ENCODE results near the gene CACNA1C. TPM values are rescaled to one million over a fixed set of nuclear protein-coding genes. Genes with fewer than 3 reads are reported as not detected.

Gene CACNA1C
- polyA plus RNA-seq, 1 donor from 2014 or later: 0.06 TPM

DNA sequence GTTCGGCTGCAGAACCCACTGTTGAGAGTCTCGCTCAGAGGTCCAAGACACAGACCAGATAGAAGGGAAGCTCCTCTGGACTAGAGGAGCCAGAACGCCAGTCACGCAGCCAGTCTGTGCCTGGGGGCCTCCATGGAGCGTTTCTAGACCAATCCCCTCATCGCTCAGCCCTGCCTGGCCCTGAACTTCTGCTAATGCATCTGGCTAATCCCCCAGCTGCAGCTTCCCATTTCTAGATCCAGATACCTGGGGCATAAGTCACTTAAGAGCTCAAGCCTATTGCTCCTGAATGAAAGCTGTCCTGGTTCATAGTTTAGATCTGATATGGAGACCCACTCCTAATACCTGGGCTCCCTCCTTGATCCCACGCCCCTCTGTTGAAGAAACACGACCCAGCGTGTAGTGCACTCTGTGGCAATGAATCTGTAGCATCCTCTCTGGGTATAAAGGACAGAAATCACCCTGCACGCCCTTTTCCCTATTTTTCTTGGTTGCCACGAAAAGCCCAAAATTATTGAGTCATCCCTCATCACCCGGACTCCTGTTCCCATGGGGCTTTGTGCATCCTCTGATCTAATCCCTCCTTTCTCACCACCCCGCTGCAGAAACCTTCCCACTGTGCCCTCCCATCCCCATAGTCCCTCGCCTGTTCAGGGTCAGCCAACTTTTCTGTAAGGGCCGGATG, 400.4 kb downstream of the CACNA1C start:
- H3K36me3 Mint-ChIP-seq: no peaks in the 10 kb centered on the region
- no peak overlapping the region for H3K27ac Mint-ChIP-seq
- no peaks in the 10 kb centered on the region for H3K9me3 Mint-ChIP-seq
- peaks cover 0 to 3% (median 3%) of the 10 kb centered on the region in 3 donors for H3K4me1 Mint-ChIP-seq
- H3K4me3 Mint-ChIP-seq: no peak overlapping the region
- no peaks in the 10 kb centered on the region for H3K27me3 Mint-ChIP-seq

DNA sequence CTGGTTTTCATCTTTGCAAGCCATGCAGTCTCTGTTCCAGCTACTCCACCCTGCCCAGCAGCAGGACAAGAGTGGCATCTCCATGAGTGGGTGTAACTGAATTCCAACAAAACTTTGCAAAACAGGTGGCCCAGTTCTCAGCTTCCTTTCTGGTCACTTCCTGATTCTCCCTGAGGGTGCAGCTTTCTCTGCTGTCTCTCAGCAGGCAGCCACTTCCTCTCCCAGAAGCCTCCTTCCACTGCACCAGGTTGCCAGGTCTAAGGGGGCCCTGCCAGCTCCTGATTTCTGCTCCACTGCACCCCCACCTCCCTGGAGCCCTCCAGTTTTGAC, 400.9 kb downstream of the CACNA1C start:
- H3K9me3 Mint-ChIP-seq: no peaks in the 10 kb centered on the region
- H3K4me3 Mint-ChIP-seq: no peak overlapping the region
- no peaks in the 10 kb centered on the region for H3K36me3 Mint-ChIP-seq
- H3K4me1 Mint-ChIP-seq: peaks cover 0 to 3% (median 3%) of the 10 kb centered on the region in 3 donors
- H3K27ac Mint-ChIP-seq: no peak overlapping the region
- H3K27me3 Mint-ChIP-seq: no peaks in the 10 kb centered on the region

DNA sequence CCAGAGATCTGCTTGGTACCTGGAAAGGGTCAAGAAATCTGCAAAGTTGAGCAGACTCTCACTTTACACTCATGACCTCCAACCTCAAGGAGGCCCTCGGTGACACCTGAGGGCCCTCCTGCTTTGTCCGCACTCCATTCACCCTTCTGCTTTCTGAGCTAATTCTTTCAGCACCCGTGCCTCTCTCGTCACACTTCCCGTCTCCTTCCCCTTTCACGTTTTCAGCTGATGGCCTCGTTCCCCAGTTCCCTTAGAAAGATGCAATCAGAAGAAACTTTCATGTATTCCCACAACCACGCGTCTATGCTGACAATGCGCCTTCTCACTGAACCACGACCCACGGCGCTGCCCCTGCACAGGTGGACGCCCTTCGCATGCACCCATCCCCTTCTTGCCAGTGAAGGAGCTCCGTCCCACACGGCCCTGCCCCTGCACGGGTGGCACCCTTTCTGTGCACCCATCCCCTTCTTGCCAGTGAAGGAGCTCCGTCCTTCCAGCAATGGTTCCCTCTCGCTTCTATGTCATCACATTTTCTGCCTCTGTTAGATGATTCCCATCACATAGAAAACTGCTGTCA, 401.9 kb downstream of the CACNA1C start:
- no peaks in the 10 kb centered on the region for H3K27me3 Mint-ChIP-seq
- no peaks in the 10 kb centered on the region for H3K9me3 Mint-ChIP-seq
- no peak overlapping the region for H3K4me3 Mint-ChIP-seq
- H3K4me1 Mint-ChIP-seq: peaks cover 0 to 3% (median under 1%) of the 10 kb centered on the region in 3 donors
- H3K27ac Mint-ChIP-seq: no peak overlapping the region
- no peaks in the 10 kb centered on the region for H3K36me3 Mint-ChIP-seq

DNA sequence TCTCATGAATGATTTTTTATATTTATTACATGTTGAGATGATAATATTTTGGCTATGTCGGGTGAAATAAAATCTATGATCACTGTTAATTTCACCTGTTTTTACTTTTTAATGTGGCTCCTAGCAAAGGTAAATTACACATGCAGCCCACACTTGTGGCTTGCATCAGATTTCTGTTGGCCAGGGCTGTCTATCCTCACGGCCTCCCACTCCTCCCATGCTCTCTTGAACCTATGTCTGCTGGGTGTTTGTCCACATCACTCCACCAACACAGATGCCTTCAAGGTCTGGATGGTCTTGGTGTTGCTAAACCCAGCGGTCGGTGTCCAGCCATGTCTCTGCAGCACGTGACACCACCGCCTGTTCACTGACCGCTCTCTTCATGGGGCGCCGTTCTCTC, 402.6 kb downstream of the CACNA1C start:
- Mint-ChIP-seq H3K27ac (no peak overlapping the region), H3K27me3 (no peaks in the 10 kb centered on the region), H3K4me3 (no peak overlapping the region), H3K9me3 (no peaks in the 10 kb centered on the region), H3K4me1 (peaks cover 0 to 3% (median 0%) of the 10 kb centered on the region in 3 donors), H3K36me3 (no peaks in the 10 kb centered on the region)

DNA sequence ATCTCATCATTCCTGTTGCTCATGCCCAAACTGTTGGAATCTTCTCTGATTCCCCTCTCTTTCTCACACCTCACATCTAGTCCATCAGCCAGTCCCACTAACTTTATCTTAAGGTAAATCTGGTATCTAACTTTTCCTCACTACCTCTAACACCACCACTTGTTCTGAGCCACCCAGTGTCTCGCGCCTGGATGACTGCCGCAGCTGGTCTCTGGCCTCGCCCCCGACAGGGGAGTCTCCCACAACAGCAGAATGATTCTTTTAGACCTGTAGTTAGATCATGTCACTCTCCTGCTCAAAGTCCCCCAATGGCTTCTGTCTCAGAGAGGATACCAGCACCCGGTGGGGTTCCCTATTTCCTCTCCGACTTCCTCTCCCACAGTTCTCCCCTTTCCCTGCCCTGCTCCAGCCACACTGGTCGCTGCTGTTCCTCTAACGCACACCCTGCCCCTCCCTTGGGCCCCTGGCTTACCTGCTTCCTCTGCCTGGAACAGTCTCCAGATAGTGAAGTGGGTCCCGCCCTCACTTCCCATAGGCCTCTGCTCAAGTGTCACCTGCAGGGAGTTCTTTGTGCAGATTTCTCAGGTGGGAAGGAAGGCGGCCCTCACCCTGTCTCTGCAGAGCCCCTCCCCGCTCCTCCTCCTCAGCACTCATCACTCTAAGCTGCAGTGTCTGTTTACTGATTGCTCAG, 403.5 kb downstream of the CACNA1C start:
- H3K36me3 Mint-ChIP-seq: no peaks in the 10 kb centered on the region
- H3K9me3 Mint-ChIP-seq: no peaks in the 10 kb centered on the region
- no peaks in the 10 kb centered on the region for H3K27me3 Mint-ChIP-seq
- H3K4me1 Mint-ChIP-seq: peaks cover 0 to 3% (median 0%) of the 10 kb centered on the region in 3 donors
- no peak overlapping the region for H3K4me3 Mint-ChIP-seq
- no peak overlapping the region for H3K27ac Mint-ChIP-seq

DNA sequence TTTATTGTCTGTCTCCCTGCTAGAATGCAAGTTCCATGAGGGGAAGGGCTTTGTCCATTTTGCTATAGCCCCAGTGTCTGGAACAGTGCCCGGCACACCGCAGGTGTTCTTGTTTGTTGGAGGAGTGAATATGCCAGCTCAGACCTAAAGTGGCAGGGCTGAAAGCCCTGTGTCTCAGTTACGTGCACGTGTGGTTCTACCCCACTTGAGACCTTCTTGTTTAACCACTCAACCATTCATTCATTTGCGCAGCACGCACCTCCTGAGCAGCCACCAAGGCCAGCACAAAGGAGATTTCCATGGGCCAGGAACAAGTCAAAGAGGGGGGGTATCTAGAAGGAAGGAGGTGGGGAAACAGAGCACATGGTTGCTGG, 404.0 kb downstream of the CACNA1C start:
- no peaks in the 10 kb centered on the region for H3K27me3 Mint-ChIP-seq
- no peak overlapping the region for H3K4me3 Mint-ChIP-seq
- H3K36me3 Mint-ChIP-seq: no peaks in the 10 kb centered on the region
- no peak overlapping the region for H3K27ac Mint-ChIP-seq
- H3K9me3 Mint-ChIP-seq: no peaks in the 10 kb centered on the region
- H3K4me1 Mint-ChIP-seq: peaks cover 0 to 3% (median 0%) of the 10 kb centered on the region in 3 donors

DNA sequence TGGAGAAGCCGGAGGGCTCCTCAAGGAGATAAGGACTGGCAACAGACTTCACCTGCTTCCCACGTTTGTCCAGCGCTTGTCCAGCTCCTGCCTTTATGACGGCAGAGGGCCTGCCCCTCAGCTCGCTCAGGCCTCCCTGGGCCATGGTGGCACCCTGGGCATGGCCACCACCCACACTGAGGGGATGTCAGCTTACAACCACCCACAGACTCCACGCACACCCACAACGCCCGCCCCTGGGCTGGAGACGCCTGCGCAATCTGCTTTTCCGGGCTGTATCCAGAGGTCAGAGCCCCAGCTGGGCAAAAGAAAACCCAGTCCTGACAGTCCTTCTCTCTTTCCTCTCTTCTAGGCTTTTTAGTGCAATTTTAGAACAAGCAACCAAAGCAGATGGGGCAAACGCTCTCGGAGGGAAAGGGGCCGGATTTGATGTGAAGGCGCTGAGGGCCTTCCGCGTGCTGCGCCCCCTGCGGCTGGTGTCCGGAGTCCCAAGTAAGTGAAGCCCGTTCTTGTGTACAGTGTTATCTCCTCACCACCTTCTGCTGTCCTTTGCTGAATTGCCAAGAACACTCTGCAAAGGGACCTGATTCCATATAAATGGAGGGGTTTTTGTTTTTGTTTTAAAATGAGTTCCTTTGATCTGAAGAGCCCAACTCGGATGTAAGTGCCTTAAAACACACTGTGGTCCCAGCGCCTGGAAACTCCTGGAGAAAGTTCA, 404.6 kb downstream of the CACNA1C start:
- H3K9me3 Mint-ChIP-seq: no peaks in the 10 kb centered on the region
- H3K27me3 Mint-ChIP-seq: no peaks in the 10 kb centered on the region
- peaks cover 0 to 3% (median 0%) of the 10 kb centered on the region in 3 donors for H3K4me1 Mint-ChIP-seq
- no peaks in the 10 kb centered on the region for H3K36me3 Mint-ChIP-seq
- H3K4me3 Mint-ChIP-seq: no peak overlapping the region
- H3K27ac Mint-ChIP-seq: no peak overlapping the region

DNA sequence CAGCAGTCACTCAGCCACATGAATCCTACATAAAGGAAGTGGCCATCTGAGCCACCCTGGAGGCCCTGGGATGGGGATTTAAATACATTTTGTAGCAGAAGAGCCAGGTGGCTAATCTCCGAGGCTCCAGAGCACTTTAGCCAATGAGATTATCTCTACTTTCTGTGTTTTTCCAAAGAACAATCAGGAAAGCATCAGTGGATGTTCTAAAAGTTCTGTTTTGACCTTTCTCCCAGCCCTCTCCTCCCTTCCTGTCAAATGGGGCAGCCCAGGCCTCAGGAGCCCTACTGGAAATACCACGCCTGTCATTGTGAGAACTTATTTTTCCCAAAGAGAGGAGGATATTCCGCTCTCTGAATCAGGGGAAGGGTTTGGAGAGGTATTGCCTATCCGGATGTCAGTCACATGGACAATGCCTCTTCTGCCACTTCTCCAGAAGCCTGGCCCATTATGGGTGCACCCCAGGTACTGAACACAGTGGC, 405.2 kb downstream of the CACNA1C start:
- Mint-ChIP-seq H3K4me1 (peaks cover 0 to 3% (median 0%) of the 10 kb centered on the region in 3 donors), H3K4me3 (no peak overlapping the region), H3K27me3 (no peaks in the 10 kb centered on the region), H3K27ac (no peak overlapping the region), H3K36me3 (no peaks in the 10 kb centered on the region), H3K9me3 (no peaks in the 10 kb centered on the region)

DNA sequence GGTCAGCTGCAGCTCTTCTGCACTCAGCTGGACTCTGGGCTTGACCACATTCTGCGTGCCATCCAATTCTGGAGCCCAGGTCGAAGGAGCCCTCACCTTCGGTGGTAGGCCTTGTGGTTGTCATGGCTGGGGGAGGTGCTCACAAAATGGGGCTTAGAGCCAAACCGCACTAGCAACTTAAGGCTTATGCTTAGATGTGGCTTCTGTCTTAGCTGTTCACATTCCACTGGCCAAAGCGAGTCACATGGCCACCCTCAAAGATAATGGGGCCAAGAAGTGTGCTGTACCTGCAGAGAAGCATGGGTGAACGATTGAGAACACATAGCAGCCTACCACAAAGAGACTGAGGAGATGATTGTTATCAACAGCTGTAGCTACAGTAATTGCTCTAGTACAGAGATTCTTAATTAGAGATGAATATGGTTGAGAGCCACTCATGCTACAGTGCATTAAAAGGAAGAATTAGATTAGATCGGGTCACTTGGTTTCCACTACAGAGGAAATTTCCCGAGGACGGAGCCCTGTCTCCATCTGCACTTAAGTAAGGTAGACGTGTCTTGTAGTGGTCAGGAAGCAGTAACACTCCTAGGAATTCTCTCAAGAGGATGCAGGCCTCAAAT, 407.4 kb downstream of the CACNA1C start:
- H3K27me3 Mint-ChIP-seq: no peaks in the 10 kb centered on the region
- H3K4me1 Mint-ChIP-seq: peaks cover 0 to 3% (median 0%) of the 10 kb centered on the region in 3 donors
- no peak overlapping the region for H3K27ac Mint-ChIP-seq
- no peaks in the 10 kb centered on the region for H3K36me3 Mint-ChIP-seq
- H3K9me3 Mint-ChIP-seq: no peaks in the 10 kb centered on the region
- no peak overlapping the region for H3K4me3 Mint-ChIP-seq

DNA sequence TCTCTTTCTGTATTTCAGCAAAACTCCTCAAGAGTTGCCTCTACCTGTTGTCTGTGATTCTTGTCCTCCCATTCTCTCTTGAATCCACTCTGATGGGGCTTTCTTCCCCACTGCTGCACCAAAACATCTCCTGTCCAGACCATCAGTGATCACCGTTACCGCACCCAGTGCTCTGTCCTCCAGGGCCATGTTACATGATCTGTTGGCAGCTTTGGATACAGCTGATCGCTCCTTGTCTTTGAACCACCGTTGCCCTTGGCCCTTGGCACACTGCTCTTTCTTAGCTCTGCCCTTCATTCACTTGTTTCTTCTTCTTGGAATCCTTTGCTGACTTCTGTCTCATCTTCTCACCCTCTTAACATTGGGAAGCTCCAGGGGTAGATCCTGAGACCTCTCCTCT, 408.3 kb downstream of the CACNA1C start:
- H3K27ac Mint-ChIP-seq: no peak overlapping the region
- H3K36me3 Mint-ChIP-seq: no peaks in the 10 kb centered on the region
- H3K27me3 Mint-ChIP-seq: peaks cover 3% of the 10 kb centered on the region
- no peaks in the 10 kb centered on the region for H3K9me3 Mint-ChIP-seq
- H3K4me3 Mint-ChIP-seq: no peak overlapping the region
- H3K4me1 Mint-ChIP-seq: peaks cover 0 to 3% (median 0%) of the 10 kb centered on the region in 3 donors

DNA sequence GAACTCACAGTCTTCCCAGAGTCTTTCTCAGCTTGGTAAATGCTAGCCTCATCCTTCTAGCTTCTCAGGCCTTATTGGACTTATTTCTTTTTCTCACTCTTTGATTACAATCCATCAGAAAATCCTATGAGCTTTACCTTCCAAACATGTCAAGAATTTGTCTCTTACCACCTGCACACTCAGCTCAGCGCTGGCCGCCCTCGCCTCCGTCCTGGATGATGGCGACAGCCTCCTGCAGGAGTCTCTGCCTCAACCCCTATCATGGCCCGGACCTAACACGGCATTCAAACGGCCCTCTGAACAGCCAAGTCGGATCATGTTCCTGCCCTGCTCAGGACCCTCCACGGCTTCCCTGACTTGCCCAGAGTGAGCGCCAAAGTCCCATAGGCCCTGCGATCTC, 408.9 kb downstream of the CACNA1C start:
- no peaks in the 10 kb centered on the region for H3K9me3 Mint-ChIP-seq
- peaks cover 0 to 3% (median 0%) of the 10 kb centered on the region in 3 donors for H3K4me1 Mint-ChIP-seq
- no peak overlapping the region for H3K27ac Mint-ChIP-seq
- H3K27me3 Mint-ChIP-seq: peaks cover 3% of the 10 kb centered on the region
- no peaks in the 10 kb centered on the region for H3K36me3 Mint-ChIP-seq
- H3K4me3 Mint-ChIP-seq: no peak overlapping the region

DNA sequence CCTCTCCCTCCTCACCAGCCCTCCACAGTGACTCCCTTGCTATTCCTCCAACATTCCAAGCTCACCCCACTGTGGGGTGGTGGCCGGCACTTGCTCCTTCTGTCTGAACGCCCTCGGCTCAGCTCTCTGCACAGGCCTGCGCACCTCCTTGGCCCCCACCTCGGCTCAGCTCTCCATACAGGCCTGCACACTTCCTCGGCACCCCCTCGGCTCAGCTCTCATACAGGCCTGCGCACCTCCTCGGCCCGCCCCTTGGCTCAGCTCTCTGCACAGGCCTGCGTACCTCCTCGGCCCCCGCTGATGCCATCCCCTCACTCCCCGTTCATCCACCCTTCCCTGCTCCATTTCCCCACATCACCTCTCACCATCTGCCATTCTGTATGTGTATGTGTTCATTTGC, 409.3 kb downstream of the CACNA1C start:
- peaks cover 7% of the 10 kb centered on the region for H3K27me3 Mint-ChIP-seq
- peaks cover 0 to 3% (median 0%) of the 10 kb centered on the region in 3 donors for H3K4me1 Mint-ChIP-seq
- H3K36me3 Mint-ChIP-seq: no peaks in the 10 kb centered on the region
- H3K27ac Mint-ChIP-seq: no peak overlapping the region
- no peak overlapping the region for H3K4me3 Mint-ChIP-seq
- H3K9me3 Mint-ChIP-seq: no peaks in the 10 kb centered on the region

DNA sequence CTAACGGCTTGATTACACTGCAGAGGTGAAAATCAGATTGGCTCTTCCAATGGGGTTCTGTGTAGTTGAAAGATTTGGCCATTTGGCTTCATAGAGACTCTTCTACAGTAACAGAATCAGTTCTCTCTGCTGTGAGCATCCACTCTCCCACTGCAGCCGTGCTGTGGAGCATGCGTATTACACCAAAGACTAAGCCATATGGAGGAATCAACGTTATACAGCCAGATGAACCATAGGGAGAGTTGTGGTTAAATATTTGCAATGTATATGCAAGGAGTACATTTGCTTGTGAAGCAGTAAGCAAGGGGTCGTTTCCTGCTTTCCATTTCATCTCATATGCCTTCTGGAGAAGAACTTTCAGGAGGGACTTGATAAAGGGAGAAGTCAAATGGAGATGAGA, 410.9 kb downstream of the CACNA1C start:
- Mint-ChIP-seq H3K36me3 (no peaks in the 10 kb centered on the region), H3K4me3 (no peak overlapping the region), H3K4me1 (no peaks in the 10 kb centered on the region), H3K27me3 (peaks cover 8% of the 10 kb centered on the region), H3K27ac (no peak overlapping the region), H3K9me3 (no peaks in the 10 kb centered on the region)

DNA sequence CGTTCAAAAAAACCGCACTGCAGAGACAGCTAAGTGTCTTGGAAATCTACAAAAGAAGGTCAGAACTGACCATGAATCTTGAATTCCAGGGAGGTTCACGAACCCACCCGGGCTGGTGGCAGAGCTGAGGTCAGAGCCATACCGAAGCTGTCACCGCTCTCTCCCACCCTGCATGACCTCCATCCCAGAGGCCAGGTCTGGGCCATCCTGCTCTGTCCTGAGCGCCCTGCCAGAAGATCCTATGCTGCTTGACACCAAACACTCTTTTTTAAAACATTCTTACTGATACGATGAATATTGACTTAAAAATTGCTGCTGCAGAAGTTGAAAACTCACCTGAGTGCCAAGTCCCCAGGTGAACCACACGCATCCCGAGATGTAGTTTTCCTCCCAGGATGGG, 412.9 kb downstream of the CACNA1C start:
- H3K4me3 Mint-ChIP-seq: no peak overlapping the region
- H3K4me1 Mint-ChIP-seq: no peaks in the 10 kb centered on the region
- no peaks in the 10 kb centered on the region for H3K9me3 Mint-ChIP-seq
- peaks cover 8% of the 10 kb centered on the region for H3K27me3 Mint-ChIP-seq
- no peak overlapping the region for H3K27ac Mint-ChIP-seq
- H3K36me3 Mint-ChIP-seq: no peaks in the 10 kb centered on the region

DNA sequence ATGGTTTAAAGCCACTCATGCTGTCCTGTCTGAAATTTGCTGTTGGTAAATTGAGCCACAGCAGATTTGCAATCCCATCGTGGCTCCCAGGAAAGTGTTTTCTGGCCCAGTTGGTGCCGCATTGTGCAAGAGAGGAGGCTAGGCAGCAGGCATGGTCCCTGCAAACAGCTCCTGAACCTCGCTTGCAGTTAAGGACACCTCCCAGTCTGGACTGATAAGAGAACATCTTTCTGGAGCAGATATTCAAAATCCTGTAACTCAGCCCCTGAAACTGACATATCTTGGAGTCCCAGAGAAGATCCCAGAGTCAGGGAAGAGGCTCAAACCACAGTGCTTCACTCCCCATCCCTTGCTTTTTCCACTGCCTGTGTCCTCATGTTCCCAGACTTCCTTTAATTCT, 413.4 kb downstream of the CACNA1C start:
- Mint-ChIP-seq H3K4me3 (no peak overlapping the region), H3K27ac (no peak overlapping the region), H3K36me3 (no peaks in the 10 kb centered on the region), H3K9me3 (no peaks in the 10 kb centered on the region), H3K4me1 (no peaks in the 10 kb centered on the region), H3K27me3 (peaks cover 8% of the 10 kb centered on the region)
